Activated CD8-positive, alpha-beta memory T cell treated with anti-CD3 and anti-CD28 coated beads, Interleukin-2, amount 50 U/mL, for 1 hour (primary cell): ENCODE data around the gene ABHD6.
A peak's percentile ranks its signal among the peaks of the same experiment; 100 is the strongest.
"Not testable (repeated sequence)": the region's sequence is repeated elsewhere in the genome, so short reads cannot be mapped to it uniquely, and the experiment has no call there.

Experiments
- DNase-seq: peaks from one replicate; pipeline ENCODE4 v3.0.0-alpha.2; 2020; ENCODE audit errors: extremely low read depth

Gene ABHD6

GRCh38 chr3:58323529-58324390 is 86.2 kb downstream of the ABHD6 start:
- DNase-seq: no peak

GRCh38 chr3:58324391-58325390 is 87.1 kb downstream of the ABHD6 start:
- DNase-seq: no peak

- DNase-seq: no peak
Observed at GRCh38 chr3:58325525-58325992, 88.0 kb downstream of the ABHD6 start.

- DNase-seq: no peak
Observed at GRCh38 chr3:58326267-58326900, 88.8 kb downstream of the ABHD6 start.

GRCh38 chr3:58329150-58329921 is 91.7 kb downstream of the ABHD6 start:
- DNase-seq: no peak

GRCh38 chr3:58329922-58330413 is 92.4 kb downstream of the ABHD6 start:
- DNase-seq: no peak

GRCh38 chr3:58331593-58332152 is 94.1 kb downstream of the ABHD6 start:
- DNase-seq: no peak

GRCh38 chr3:58332575-58333188 is 95.1 kb downstream of the ABHD6 start, which contains the start of gene PXK:
Gene PXK, plus strand, starts transcription at chr3:58332892. Its CDS starts 97 bp downstream, at chr3:58332989.
- peak; percentile 17 for DNase-seq

- no peak for DNase-seq
Observed at GRCh38 chr3:58333206-58334012, 95.8 kb downstream of the ABHD6 start.

- DNase-seq: no peak
Observed at GRCh38 chr3:58334013-58334321, 96.4 kb downstream of the ABHD6 start.

GRCh38 chr3:58334506-58334884 is 96.9 kb downstream of the ABHD6 start:
- no peak for DNase-seq

GRCh38 chr3:58335652-58335947 is 98.0 kb downstream of the ABHD6 start:
- DNase-seq: no peak

GRCh38 chr3:58336135-58336882 is 98.7 kb downstream of the ABHD6 start:
- no peak for DNase-seq

GRCh38 chr3:58337190-58337589 is 99.6 kb downstream of the ABHD6 start:
- DNase-seq: no peak

GRCh38 chr3:58339146-58339545 is 101.6 kb downstream of the ABHD6 start:
- DNase-seq: not testable (repeated sequence)

- DNase-seq: no peak
Observed at GRCh38 chr3:58340594-58341244, 103.1 kb downstream of the ABHD6 start.

GRCh38 chr3:58341376-58341775 is 103.8 kb downstream of the ABHD6 start:
- no peak for DNase-seq

GRCh38 chr3:58342676-58343075 is 105.1 kb downstream of the ABHD6 start:
- no peak for DNase-seq
